Stomach (tissue), 4 donors: Measurements from ENCODE around the gene SIX5.

Source experiments
- POLR2AphosphoS5 ChIP-seq, 3 donors: sonication (generic); formaldehyde crosslinking; IDR thresholded peaks; one replicate each; pipeline ENCODE4 v1.6.1; 2016; ENCODE audit warnings: antibody characterized with exemption in 3 of 3
- TF ChIP-seq, protein P1 (sequence below), 7 experiments: fragments of 450-650 bp in 4 of 7; fragments of 200-600 bp in 3 of 7; sonication (generic) in 3 of 7; IDR thresholded peaks; one replicate each; pipeline ENCODE4 v1.5.1; 2016 to 2019; ENCODE audit warnings: antibody characterized with exemption in 7 of 7, control low read depth in 2 of 7, mild to moderate bottlenecking in 1 of 7

DNA sequence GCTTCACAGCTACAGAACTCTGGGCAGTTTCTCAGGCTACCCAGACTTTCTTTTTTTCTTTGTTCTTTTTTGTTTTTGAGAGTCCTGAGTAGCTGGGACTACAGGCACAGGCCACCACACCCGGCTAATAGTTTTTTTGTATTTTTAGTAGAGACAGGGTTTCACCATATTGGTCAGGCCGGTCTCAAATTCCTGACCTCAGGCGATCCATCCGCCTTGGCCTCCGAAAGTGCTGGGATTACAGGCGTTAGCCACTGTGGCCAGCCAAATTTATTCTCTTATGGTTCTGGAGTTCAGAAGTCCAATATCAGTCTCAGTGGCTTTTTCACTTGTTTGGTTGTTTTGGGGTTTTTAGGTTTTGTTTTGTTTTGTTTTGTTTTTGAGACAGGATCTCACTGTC is 23.4 kb downstream of the SIX5 start:
- TF ChIP-seq, protein P1, sequence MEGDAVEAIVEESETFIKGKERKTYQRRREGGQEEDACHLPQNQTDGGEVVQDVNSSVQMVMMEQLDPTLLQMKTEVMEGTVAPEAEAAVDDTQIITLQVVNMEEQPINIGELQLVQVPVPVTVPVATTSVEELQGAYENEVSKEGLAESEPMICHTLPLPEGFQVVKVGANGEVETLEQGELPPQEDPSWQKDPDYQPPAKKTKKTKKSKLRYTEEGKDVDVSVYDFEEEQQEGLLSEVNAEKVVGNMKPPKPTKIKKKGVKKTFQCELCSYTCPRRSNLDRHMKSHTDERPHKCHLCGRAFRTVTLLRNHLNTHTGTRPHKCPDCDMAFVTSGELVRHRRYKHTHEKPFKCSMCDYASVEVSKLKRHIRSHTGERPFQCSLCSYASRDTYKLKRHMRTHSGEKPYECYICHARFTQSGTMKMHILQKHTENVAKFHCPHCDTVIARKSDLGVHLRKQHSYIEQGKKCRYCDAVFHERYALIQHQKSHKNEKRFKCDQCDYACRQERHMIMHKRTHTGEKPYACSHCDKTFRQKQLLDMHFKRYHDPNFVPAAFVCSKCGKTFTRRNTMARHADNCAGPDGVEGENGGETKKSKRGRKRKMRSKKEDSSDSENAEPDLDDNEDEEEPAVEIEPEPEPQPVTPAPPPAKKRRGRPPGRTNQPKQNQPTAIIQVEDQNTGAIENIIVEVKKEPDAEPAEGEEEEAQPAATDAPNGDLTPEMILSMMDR (IDR thresholded peaks at IDR 0.05), result no peak
- TF ChIP-seq POLR2AphosphoS5 (IDR thresholded peaks at IDR 0.05), result no peak
